HCT116 (cell line): Measurements from ENCODE around the gene DPP10. TPM values are rescaled to one million over a fixed set of nuclear protein-coding genes. Genes with fewer than 3 reads are reported as not detected.

Source experiments
- ATAC-seq: fragments of 200-7000 bp; cut with Tn5 transposase; 2 replicates; pipeline ENCODE4 v1.9.1; 2020; ENCODE audit warnings: mild to moderate bottlenecking, moderate library complexity
- BruUV-seq: library from RNA; stranded (reverse); fragments of 400-500 nt; replicated peaks from 2 replicates; lab custom pipeline; 2021; lab: Mats Ljungman, UMichigan
- CTCF ChIA-PET: fragments of 300-600 bp; sonication (Branson Sonifier 250); formaldehyde crosslinking; loops from one replicate; lab custom pipeline; 2021; ENCODE audit warnings: antibody characterized with exemption; lab: Charles Lee
- POLR2A ChIA-PET: fragments of 300-600, 350-600 bp; sonication (Branson Sonifier 250); formaldehyde crosslinking; loops from one replicate; lab custom pipeline; 2021; ENCODE audit warnings: antibody characterized with exemption; lab: Charles Lee
- RAD21 ChIA-PET, 2 experiments: fragments of 300-600 bp; sonication (Branson Sonifier 250); formaldehyde crosslinking; loops; one replicate each; lab custom pipeline; 2023; ENCODE audit warnings: low total read pairs in 2 of 2; ENCODE audit not compliant: uncharacterized antibody in 2 of 2, unreplicated experiment in 2 of 2, low non-redundant PET in 1 of 2; lab: Charles Lee
- DNase-seq: peaks from one replicate; pipeline ENCODE4 v3.0.0-alpha.2; 2010; ENCODE audit warnings: low read depth, low spot score
- H2AFZ ChIP-seq: fragments of 200-600 bp; shearing (Covaris generic), sonication (generic); 2 replicates; pipeline ENCODE4 v1.6.1; 2017; ENCODE audit warnings: low read depth, mixed run types, mixed read lengths, antibody characterized with exemption, low read length; ENCODE audit not compliant: poor library complexity, severe bottlenecking
- H3K27ac ChIP-seq: 2 replicates; pipeline ENCODE4 v1.5.1; 2012; ENCODE audit warnings: low read depth, low read length
- H3K27me3 ChIP-seq: fragments of 200-600 bp; sonication (generic); 2 replicates; pipeline ENCODE4 v1.6.1; 2016; ENCODE audit warnings: mixed run types, low read length, mixed read lengths; ENCODE audit not compliant: insufficient read depth
- H3K36me3 ChIP-seq, 2 experiments: fragments of 200-500 bp in 1 of 2; fragments of 200-600 bp in 1 of 2; sonication (Bioruptor generic) in 1 of 2; sonication (generic) in 1 of 2; 2 replicates each; pipeline versions ENCODE4 v1.5.1 to v1.6.1; 2014 to 2016; ENCODE audit warnings: low read length in 2 of 2, inconsistent platforms in 1 of 2, mixed read lengths in 1 of 2, mixed run types in 1 of 2; ENCODE audit not compliant: insufficient read depth in 2 of 2, control insufficient read depth in 1 of 2
- H3K4me1 ChIP-seq, 2 experiments: fragments of 200-600 bp in 1 of 2; sonication (generic) in 1 of 2; 2 replicates each; pipeline versions ENCODE4 v1.5.1 to v1.6.1; 2012 to 2017; ENCODE audit warnings: low read length in 2 of 2, inconsistent platforms in 1 of 2, mild to moderate bottlenecking in 1 of 2, mixed read lengths in 1 of 2, mixed run types in 1 of 2, moderate library complexity in 1 of 2; ENCODE audit not compliant: insufficient read depth in 2 of 2, control insufficient read depth in 1 of 2
- H3K4me2 ChIP-seq: fragments of 200-600 bp; sonication (generic); 2 replicates; pipeline ENCODE4 v1.6.1; 2017; ENCODE audit warnings: mixed run types, low read length, mixed read lengths
- H3K4me3 ChIP-seq, 2 experiments: fragments of 200-600 bp in 1 of 2; sonication (generic) in 1 of 2; replicated peaks in 1 of 2; 2 replicates each; pipeline ENCODE4 v1.5.1; 2011 to 2016; ENCODE audit warnings: low read length in 2 of 2, control low read depth in 1 of 2, low read depth in 1 of 2, mild to moderate bottlenecking in 1 of 2, mixed read lengths in 1 of 2, mixed run types in 1 of 2
- H3K79me2 ChIP-seq: fragments of 200-600 bp; sonication (generic); 2 replicates; pipeline ENCODE4 v1.6.1; 2017; ENCODE audit warnings: mild to moderate bottlenecking, mixed run types, low read length, moderate library complexity, mixed read lengths; ENCODE audit not compliant: insufficient read depth
- H3K9ac ChIP-seq: fragments of 200-600 bp; sonication (generic); 2 replicates; pipeline ENCODE4 v1.6.1; 2016; ENCODE audit warnings: low read length, mixed read lengths
- H3K9me2 ChIP-seq: fragments of 200-600 bp; sonication (generic), shearing (Covaris generic); 2 replicates; pipeline ENCODE4 v1.6.1; 2017; ENCODE audit warnings: mixed run types, mild to moderate bottlenecking, moderate library complexity; ENCODE audit not compliant: insufficient read depth
- H3K9me3 ChIP-seq, 2 experiments: fragments of 200-500 bp in 1 of 2; fragments of 200-600 bp in 1 of 2; sonication (Bioruptor generic) in 1 of 2; sonication (generic) in 1 of 2; 2 replicates each; pipeline ENCODE4 v1.6.1; 2014 to 2017; ENCODE audit warnings: low read length in 2 of 2, mixed read lengths in 2 of 2, inconsistent platforms in 1 of 2, low read depth in 1 of 2, mild to moderate bottlenecking in 1 of 2, mixed run types in 1 of 2, moderate library complexity in 1 of 2; ENCODE audit not compliant: control insufficient read depth in 1 of 2, insufficient read depth in 1 of 2
- H4K20me1 ChIP-seq: fragments of 200-600 bp; sonication (generic), shearing (Covaris generic); 2 replicates; pipeline ENCODE4 v1.6.1; 2017; ENCODE audit warnings: mixed run types, mild to moderate bottlenecking, moderate library complexity; ENCODE audit not compliant: insufficient read depth
- CBX3 ChIP-seq: IDR thresholded peaks from 2 replicates; pipeline ENCODE4 v1.6.1; 2012; ENCODE audit warnings: low read depth
- ELF1 ChIP-seq: IDR thresholded peaks from 2 replicates; pipeline ENCODE4 v1.6.1; 2012; ENCODE audit warnings: low read depth, borderline replicate concordance
- EZH2 ChIP-seq: fragments of 200-600 bp; sonication (generic); IDR thresholded peaks from 2 replicates; pipeline ENCODE4 v1.6.1; 2017; ENCODE audit warnings: antibody characterized with exemption, mixed run types
- EZH2phosphoT487 ChIP-seq: fragments of 200-600 bp; IDR thresholded peaks from 2 replicates; pipeline ENCODE4 v1.6.1; 2018; ENCODE audit warnings: antibody characterized with exemption, borderline replicate concordance
- FOSL1 ChIP-seq: IDR thresholded peaks from 2 replicates; pipeline ENCODE4 v1.6.1; 2012; ENCODE audit warnings: low read depth
- JUND ChIP-seq: IDR thresholded peaks from 2 replicates; pipeline ENCODE4 v1.6.1; 2012
- POLR2A ChIP-seq: IDR thresholded peaks from 2 replicates; pipeline ENCODE4 v1.7.0; 2011; ENCODE audit warnings: borderline replicate concordance; ENCODE audit not compliant: insufficient read depth, insufficient read length; ENCODE audit errors: extremely low read depth
- POLR2AphosphoS5 ChIP-seq: IDR thresholded peaks from 2 replicates; pipeline ENCODE4 v1.6.1; 2011; ENCODE audit warnings: mild to moderate bottlenecking, low read depth, low read length, moderate library complexity
- SIN3A ChIP-seq: IDR thresholded peaks from 2 replicates; pipeline ENCODE4 v1.6.1; 2012; ENCODE audit warnings: low read depth
- SP1 ChIP-seq: IDR thresholded peaks from 2 replicates; pipeline ENCODE4 v1.6.1; 2012; ENCODE audit warnings: low read depth
- TCF7L2 ChIP-seq: IDR thresholded peaks from 2 replicates; pipeline ENCODE4 v1.7.0; 2011; ENCODE audit warnings: borderline replicate concordance, inconsistent platforms; ENCODE audit not compliant: insufficient read depth, insufficient read length; ENCODE audit errors: extremely low read depth
- YY1 ChIP-seq: IDR thresholded peaks from 2 replicates; pipeline ENCODE4 v1.6.1; 2011; ENCODE audit warnings: low read length, low read depth, moderate library complexity, mild to moderate bottlenecking; ENCODE audit not compliant: insufficient replicate concordance; ENCODE audit errors: extremely low read depth
- ZFX ChIP-seq: fragments of 450-650 bp; IDR thresholded peaks from 2 replicates; pipeline ENCODE4 v1.6.1; 2017
- ZNF274 ChIP-seq: fragments of 200-500 bp; sonication (Bioruptor generic); IDR thresholded peaks from 2 replicates; pipeline ENCODE4 v1.6.1; 2014; ENCODE audit warnings: mild to moderate bottlenecking, low read depth, low read length, inconsistent platforms
- intact Hi-C: fragments of 100-400 bp; cut with micrococcal nuclease; formaldehyde crosslinking; loops from 2 replicates; pipeline ENCODE4 v1.10.0; 2022
- total RNA-seq: library from RNA; stranded (reverse); gene quantifications from one replicate; pipeline ENCODE4 v1.2.1, GENCODE V29; 2021; ENCODE audit not compliant: unreplicated experiment
- TF ChIP-seq, protein P1 (sequence below): IDR thresholded peaks from 2 replicates; pipeline ENCODE4 v1.6.1; 2012; ENCODE audit warnings: low read depth
- TF ChIP-seq, protein P2 (sequence below): IDR thresholded peaks from 2 replicates; pipeline ENCODE4 v1.6.1; 2012
- TF ChIP-seq, protein P3 (sequence below), 3 experiments: fragments of 200-600 bp in 1 of 3; sonication (generic) in 1 of 3; IDR thresholded peaks in 2 of 3; conservative IDR thresholded peaks in 1 of 3; 2 replicates each; pipeline ENCODE4 v1.5.1; 2012 to 2017; ENCODE audit warnings: low read depth in 2 of 3, low read length in 2 of 3, antibody characterized with exemption in 1 of 3, borderline replicate concordance in 1 of 3, control low read depth in 1 of 3, mild to moderate bottlenecking in 1 of 3, mixed read lengths in 1 of 3, mixed run types in 1 of 3, moderate library complexity in 1 of 3; ENCODE audit not compliant: insufficient read depth in 1 of 3
- TF ChIP-seq, protein P4 (sequence below): IDR thresholded peaks from 2 replicates; pipeline ENCODE4 v1.6.1; 2012

Gene DPP10
- total RNA-seq, 1 experiment from 2014 or later, result not detected

DNA sequence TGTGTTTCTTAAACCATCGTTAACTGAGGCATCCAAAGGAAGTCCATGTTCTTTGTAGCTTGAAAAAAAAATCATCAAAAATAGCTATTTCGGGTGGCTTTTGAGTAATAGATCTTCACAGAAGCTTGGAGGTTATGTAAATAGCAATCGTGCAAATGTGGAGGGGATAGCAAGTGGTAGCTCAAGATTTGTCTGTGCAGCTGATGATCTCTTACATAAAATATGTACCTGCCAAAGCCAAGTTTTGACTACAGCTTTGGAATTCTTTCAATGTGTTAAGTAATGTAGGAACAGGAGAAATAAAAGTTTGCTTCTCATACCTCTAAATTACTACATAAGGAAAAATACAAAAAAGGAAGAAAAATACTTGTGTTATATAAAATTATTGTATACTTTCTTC is 1432.0 kb downstream of the DPP10 start:
- Histone ChIP-seq H3K4me2 (no peak overlapping the region), H3K79me2 (no peaks in the 10 kb centered on the region), H3K27ac (no peak overlapping the region), H2AFZ (no peak overlapping the region), H3K4me1 (no peaks in the 10 kb centered on the region), H3K36me3 (no peaks in the 10 kb centered on the region), H3K9me3 (peaks cover 0 to 19% of the 10 kb centered on the region in 2 experiments; a peak in 3 of 4 replicates), H4K20me1 (no peaks in the 10 kb centered on the region), H3K4me3 (no peak overlapping the region), H3K9ac (no peak overlapping the region), H3K9me2 (no peaks in the 10 kb centered on the region), H3K27me3 (no peaks in the 10 kb centered on the region)
- DNase-seq (no peak), ATAC-seq (no peak)
- ChIA-PET RAD21 (no interaction called here), CTCF (no interaction called here), POLR2A (no interaction called here)
- intact Hi-C loops, result no loop called here
- no TSS peak for BruUV-seq
- no peak for TF ChIP-seq EZH2
- no peak for TF ChIP-seq SIN3A
- TF ChIP-seq YY1, result no peak
- no peak for TF ChIP-seq ZFX
- no peak for TF ChIP-seq SP1
- TF ChIP-seq, protein P1, sequence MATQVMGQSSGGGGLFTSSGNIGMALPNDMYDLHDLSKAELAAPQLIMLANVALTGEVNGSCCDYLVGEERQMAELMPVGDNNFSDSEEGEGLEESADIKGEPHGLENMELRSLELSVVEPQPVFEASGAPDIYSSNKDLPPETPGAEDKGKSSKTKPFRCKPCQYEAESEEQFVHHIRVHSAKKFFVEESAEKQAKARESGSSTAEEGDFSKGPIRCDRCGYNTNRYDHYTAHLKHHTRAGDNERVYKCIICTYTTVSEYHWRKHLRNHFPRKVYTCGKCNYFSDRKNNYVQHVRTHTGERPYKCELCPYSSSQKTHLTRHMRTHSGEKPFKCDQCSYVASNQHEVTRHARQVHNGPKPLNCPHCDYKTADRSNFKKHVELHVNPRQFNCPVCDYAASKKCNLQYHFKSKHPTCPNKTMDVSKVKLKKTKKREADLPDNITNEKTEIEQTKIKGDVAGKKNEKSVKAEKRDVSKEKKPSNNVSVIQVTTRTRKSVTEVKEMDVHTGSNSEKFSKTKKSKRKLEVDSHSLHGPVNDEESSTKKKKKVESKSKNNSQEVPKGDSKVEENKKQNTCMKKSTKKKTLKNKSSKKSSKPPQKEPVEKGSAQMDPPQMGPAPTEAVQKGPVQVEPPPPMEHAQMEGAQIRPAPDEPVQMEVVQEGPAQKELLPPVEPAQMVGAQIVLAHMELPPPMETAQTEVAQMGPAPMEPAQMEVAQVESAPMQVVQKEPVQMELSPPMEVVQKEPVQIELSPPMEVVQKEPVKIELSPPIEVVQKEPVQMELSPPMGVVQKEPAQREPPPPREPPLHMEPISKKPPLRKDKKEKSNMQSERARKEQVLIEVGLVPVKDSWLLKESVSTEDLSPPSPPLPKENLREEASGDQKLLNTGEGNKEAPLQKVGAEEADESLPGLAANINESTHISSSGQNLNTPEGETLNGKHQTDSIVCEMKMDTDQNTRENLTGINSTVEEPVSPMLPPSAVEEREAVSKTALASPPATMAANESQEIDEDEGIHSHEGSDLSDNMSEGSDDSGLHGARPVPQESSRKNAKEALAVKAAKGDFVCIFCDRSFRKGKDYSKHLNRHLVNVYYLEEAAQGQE, result no peak
- no peak for TF ChIP-seq POLR2AphosphoS5
- TF ChIP-seq FOSL1, result no peak
- TF ChIP-seq, protein P2, sequence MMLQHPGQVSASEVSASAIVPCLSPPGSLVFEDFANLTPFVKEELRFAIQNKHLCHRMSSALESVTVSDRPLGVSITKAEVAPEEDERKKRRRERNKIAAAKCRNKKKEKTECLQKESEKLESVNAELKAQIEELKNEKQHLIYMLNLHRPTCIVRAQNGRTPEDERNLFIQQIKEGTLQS, result no peak
- TF ChIP-seq, protein P3, sequence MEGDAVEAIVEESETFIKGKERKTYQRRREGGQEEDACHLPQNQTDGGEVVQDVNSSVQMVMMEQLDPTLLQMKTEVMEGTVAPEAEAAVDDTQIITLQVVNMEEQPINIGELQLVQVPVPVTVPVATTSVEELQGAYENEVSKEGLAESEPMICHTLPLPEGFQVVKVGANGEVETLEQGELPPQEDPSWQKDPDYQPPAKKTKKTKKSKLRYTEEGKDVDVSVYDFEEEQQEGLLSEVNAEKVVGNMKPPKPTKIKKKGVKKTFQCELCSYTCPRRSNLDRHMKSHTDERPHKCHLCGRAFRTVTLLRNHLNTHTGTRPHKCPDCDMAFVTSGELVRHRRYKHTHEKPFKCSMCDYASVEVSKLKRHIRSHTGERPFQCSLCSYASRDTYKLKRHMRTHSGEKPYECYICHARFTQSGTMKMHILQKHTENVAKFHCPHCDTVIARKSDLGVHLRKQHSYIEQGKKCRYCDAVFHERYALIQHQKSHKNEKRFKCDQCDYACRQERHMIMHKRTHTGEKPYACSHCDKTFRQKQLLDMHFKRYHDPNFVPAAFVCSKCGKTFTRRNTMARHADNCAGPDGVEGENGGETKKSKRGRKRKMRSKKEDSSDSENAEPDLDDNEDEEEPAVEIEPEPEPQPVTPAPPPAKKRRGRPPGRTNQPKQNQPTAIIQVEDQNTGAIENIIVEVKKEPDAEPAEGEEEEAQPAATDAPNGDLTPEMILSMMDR (IDR thresholded peaks at IDR 0.05 in 2 of 3, conservative IDR thresholded peaks at IDR 0.05 in 1 of 3; ENCODE audit: borderline replicate concordance in 1 of 3, insufficient read depth in 1 of 3, low read depth in 2 of 3, low read length in 2 of 3), result no peak
- no peak for TF ChIP-seq POLR2A
- TF ChIP-seq, protein P4, sequence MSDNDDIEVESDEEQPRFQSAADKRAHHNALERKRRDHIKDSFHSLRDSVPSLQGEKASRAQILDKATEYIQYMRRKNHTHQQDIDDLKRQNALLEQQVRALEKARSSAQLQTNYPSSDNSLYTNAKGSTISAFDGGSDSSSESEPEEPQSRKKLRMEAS, result no peak
- TF ChIP-seq ELF1, result no peak
- no peak for TF ChIP-seq JUND
- no peak for TF ChIP-seq EZH2phosphoT487
- no peak for TF ChIP-seq TCF7L2
- TF ChIP-seq ZNF274, result no peak
- TF ChIP-seq CBX3, result no peak
